Measurements from ENCODE around the gene LSM8.
"Not testable (repeated sequence)": the region's sequence is repeated elsewhere in the genome, so short reads cannot be mapped to it uniquely, and the experiment has no call there.

LSM8 gene

GRCh38 chr7:118183786-118184564 lies at the start of gene LSM8:
Gene LSM8, plus strand, starts transcription at chr7:118184164. Its CDS starts 60 bp downstream, at chr7:118184224.
- peak; percentile 93 for DNase-seq

GRCh38 chr7:118134420-118134819 lies 49.5 kb upstream of the LSM8 start:
- not testable (repeated sequence) for DNase-seq

- DNase-seq = no peak
Observed at GRCh38 chr7:118140468-118140867, 43.5 kb upstream of the LSM8 start.

GRCh38 chr7:118142012-118142411 lies 42.0 kb upstream of the LSM8 start:
- DNase-seq = no peak

DNA sequence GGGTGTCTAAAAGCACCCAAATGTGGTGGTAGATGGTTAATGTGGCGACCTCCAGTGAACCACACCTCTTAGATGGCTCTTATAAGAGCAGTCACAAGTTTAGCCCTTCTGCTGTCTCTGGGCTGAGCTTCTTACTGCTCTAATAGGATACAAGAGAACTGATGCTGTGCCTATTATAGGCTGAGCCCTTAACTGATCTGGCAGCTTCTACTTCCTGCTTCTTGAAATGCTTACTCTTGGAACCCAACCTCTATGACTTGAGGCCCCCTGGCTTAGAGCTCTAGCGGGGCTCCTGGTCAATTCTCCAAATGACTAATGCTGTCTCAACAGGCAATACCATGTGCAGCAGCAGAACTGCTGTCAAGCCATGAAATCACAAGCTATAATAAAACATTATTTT lies 35.0 kb upstream of the LSM8 start:
- no peak for DNase-seq

DNA sequence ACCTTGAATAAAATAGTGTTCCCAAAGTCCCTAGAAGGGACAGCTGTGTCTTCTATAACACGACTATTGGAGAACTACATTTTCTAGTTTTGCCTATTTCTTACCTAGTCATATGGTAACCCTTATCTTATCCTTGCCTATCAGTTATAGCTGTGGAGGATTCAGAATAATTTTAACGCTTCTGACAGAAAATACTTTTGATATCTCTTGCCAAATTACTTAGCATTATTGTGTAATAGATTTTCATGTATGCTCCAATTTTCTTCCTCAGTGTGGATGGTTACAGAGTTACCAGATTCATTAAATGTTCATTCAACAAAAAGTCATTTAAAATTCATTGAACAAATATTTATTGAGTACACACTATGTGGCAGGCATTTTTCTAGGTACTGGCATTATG lies 34.6 kb upstream of the LSM8 start:
- DNase-seq = no peak

DNA sequence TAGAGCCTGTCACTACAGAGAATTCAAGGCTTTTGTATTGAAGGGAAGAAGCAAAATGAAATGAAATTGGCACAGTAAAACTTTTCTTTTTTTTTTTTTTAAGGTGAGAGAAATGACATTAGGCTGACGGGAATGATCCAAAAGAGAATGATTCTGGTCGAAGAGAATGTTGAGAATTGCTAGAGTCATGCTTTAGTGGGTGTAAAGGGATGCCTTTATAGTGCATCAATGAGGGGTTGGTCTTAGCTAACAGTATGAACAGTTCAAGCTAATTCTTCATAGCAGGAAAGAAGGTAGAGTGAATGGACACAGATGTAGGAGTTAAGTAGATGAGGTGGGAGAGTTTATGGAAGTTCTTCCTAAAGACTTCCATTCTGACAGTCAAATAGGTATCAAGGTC lies 32.3 kb upstream of the LSM8 start:
- DNase-seq = no peak

GRCh38 chr7:118152149-118152548 lies 31.8 kb upstream of the LSM8 start:
- no peak for DNase-seq

GRCh38 chr7:118152654-118153053 lies 31.3 kb upstream of the LSM8 start:
- no peak for DNase-seq

DNA sequence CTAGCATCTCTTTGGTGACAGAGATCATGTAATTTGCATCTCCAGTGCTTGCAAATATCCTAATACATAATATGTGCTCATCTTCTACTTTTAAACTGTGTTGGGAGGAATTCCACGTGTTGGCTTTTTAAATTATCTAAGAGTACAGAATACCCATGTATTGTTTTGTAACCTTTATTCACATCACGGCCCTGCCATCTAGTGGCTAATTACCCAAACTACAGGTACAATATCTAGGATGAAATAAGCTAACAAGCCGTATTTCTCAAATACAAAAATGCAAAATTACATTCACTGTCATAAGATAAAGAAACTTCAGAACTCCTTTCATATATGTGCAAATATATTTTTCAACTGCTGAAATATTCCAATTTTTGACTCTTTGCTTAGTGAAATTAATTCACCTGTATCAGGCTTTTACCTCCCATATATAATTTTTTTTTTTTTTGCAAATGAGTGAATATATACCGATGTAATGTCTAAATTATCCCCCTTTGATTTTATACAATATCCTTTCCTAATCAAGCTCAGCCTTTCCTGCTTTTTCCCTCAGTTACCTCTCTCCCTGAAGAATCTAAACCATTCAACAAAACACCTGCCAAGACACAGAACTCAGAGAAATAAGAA lies 30.3 kb upstream of the LSM8 start:
- no peak for DNase-seq

DNA sequence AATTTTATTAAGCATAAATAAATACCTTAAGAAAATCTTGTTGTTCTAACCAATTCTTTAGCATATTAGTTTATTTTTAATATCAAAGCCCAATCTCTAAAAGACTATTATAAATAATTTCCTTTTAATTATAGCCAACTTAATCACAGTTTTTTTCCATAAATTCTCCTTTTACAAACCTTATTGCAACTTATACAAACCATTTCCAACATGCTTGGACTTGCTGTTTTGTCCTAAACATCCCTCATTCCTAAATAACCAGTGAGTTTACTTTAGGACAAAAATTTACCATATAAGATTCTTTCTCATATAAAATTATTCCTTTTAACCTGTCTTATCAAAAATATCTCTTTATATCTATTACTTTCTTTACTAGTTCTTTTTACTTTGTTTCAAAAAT lies 25.2 kb upstream of the LSM8 start:
- no peak for DNase-seq

DNA sequence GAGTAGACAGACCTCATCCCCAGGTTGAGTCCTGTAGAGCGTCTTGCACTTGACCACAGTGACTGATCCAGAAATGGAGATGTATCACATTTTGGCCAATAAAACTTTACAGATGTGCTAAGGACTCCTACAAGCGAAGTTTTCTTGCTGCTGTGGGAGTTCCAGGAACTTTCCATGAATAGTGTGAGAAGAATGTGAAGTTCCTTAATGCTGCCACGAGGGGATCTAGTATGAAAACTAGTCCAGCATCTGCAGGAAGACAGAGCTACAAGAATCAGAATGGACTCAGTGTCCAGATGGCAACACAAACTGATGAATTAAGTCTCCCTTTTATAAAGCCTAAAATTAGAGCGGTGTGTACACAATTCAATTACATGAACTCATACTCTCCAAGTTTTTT lies 14.8 kb upstream of the LSM8 start:
- no peak for DNase-seq

DNA sequence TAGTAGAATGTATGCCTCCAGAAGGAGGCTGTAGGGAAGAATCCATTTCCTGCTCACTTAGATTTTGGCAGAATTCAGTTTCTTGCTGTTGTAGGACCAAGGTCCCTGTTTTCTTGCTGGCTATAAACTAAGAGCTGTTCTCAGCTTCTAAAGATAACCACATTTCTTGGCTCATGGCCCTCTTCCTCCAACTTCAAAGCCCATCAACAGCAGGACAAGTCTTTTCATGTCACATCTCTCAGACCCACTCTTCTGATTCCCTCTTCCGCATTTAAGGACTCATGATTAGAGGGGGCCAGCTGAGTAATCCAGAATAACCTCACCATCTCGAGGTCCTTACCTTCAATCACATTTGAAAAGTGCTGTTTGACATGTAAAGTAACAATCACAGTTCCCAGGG lies 8.2 kb upstream of the LSM8 start:
- DNase-seq = no peak

- no peak for DNase-seq
Observed at GRCh38 chr7:118179191-118179590, 4.8 kb upstream of the LSM8 start.

GRCh38 chr7:118182593-118183427 lies 1.2 kb upstream of the LSM8 start:
- DNase-seq = no peak

- no peak for DNase-seq
Observed at GRCh38 chr7:118183428-118183785, 557 bp upstream of the LSM8 start.

GRCh38 chr7:118184565-118184940 lies 589 bp downstream of the LSM8 start:
- DNase-seq = no peak

DNA sequence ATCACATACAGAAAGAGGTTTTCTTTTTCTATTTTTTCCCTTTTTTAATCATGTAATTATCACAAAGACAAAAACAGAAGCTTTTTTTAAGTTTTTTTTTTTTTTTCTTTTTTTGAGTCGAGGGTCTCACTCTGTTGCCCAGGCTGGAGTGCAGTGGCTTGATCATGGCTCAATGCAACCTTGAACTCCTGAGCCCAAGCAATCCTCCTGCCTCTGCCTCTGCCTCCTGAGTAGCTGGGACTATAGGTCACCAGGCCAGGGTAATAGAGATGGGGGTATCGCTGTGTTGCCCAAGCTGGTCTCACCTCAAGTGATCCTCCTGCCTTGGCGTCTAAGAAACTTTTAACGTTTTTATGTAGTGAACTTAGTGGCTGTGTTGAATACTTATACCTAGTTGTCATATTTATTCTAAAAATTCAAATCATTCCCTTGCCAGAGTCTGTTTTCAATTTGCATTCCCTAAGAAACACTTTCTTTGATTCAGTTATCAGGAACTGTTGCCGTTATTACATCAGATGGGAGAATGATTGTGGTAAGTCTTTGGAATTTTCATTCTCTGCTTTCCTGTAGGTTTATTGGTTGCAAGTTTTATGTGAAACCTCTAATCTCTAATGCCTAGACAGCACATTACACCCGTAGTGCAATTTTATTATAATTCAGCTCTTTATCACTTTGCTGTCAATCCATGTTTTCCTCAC lies 1.3 kb downstream of the LSM8 start:
- DNase-seq = no peak

- no peak for DNase-seq
Observed at GRCh38 chr7:118186501-118186900, 2.5 kb downstream of the LSM8 start.

- DNase-seq = no peak
Observed at GRCh38 chr7:118194571-118194970, 10.6 kb downstream of the LSM8 start.

DNA sequence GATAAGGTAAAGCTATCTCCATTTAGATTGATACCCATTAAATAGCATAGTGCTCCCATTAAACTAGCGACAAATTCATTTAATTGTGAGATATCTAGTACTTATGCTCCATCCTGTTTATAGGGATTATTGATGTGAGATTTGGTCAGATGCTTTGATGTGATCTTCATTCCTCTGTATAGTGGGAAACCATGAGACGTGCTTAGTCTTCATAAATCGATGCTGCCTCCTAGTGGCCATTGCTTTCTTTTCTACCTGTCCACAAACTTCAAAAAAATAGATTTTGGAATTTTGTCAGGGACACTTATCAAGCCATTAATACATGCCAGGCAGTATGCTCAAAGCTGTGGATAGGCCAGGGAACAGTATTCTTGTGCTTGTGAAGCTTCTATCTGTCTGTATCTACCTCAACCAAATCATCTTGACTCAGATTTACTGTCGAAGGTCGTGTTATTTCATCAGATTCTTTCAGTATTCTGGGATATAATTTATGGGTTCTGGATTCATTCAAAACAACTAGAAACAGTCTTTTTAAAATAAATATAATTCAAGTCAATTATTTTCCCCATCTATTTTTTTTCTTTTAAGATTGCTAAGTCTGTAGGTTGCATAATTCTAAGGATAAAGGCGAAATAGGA lies 12.0 kb downstream of the LSM8 start:
- DNase-seq = no peak

DNA sequence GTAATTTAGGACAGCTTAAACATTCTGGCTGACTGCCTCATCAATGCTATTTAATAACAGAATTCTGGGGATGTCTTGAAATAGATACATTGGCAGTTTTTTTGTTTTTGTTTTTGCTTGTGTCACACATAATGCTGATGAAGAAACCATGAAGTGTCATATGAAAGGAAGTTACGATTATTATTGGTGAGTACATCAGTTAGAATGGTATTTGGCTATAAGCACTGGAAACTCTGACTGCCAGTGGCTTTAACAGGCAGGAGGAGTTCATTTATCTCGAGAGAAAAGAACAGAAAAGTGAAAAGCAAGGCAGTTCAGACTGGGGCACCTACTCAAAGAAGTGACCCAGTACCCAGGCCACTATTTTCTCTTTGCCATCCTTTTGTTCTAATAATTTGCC lies 18.1 kb downstream of the LSM8 start:
- no peak for DNase-seq

All from GF-D8 (cell line).